DND-41 (cell line): ENCODE data around the gene MSGN1.

Source experiments
- ATAC-seq: fragments of 200-7000 bp; cut with Tn5 transposase; 3 replicates; pipeline ENCODE4 v1.9.1; 2021; ENCODE audit warnings: low read depth; ENCODE audit not compliant: insufficient read depth
- DNase-seq: peaks from one replicate; pipeline ENCODE4 v3.0.0-alpha.2; 2020
- H2AFZ ChIP-seq: 2 replicates; pipeline ENCODE4 v1.6.0; 2012; ENCODE audit warnings: low read depth, low read length
- H3K27ac ChIP-seq: 2 replicates; pipeline ENCODE4 v1.5.1; 2012; ENCODE audit warnings: low read length, inconsistent platforms
- H3K27me3 ChIP-seq: fragments of 200-600 bp; sonication (generic); 2 replicates; pipeline ENCODE4 v1.6.0; 2012; ENCODE audit warnings: low read length, mild to moderate bottlenecking, inconsistent platforms; ENCODE audit not compliant: insufficient read depth, poor library complexity
- H3K36me3 ChIP-seq: 2 replicates; pipeline ENCODE4 v1.5.1; 2012; ENCODE audit warnings: low read length, inconsistent platforms; ENCODE audit not compliant: insufficient read depth
- H3K4me1 ChIP-seq: 2 replicates; pipeline ENCODE4 v1.5.1; 2012; ENCODE audit warnings: mild to moderate bottlenecking, low read length; ENCODE audit not compliant: insufficient read depth
- H3K4me2 ChIP-seq: 2 replicates; pipeline ENCODE4 v1.6.0; 2012; ENCODE audit warnings: mild to moderate bottlenecking, moderate library complexity, low read length, inconsistent platforms; ENCODE audit not compliant: insufficient read depth
- H3K4me3 ChIP-seq, 2 experiments: fragments of 200-600 bp in 1 of 2; shearing (Covaris generic) in 1 of 2; 2 replicates each; pipeline ENCODE4 v1.5.1; 2012 to 2016; ENCODE audit warnings: inconsistent platforms in 2 of 2, low read length in 2 of 2, mild to moderate bottlenecking in 2 of 2, low read depth in 1 of 2, moderate library complexity in 1 of 2
- H3K79me2 ChIP-seq: 2 replicates; pipeline ENCODE4 v1.6.0; 2012; ENCODE audit warnings: low read length, inconsistent platforms; ENCODE audit not compliant: insufficient read depth
- H3K9ac ChIP-seq: 2 replicates; pipeline ENCODE4 v1.6.0; 2012; ENCODE audit warnings: low read depth, mild to moderate bottlenecking, inconsistent platforms, low read length, moderate library complexity
- H3K9me3 ChIP-seq: 2 replicates; pipeline ENCODE4 v1.5.1; 2012; ENCODE audit warnings: low read length, moderate library complexity, mild to moderate bottlenecking, inconsistent platforms; ENCODE audit not compliant: insufficient read depth, severe bottlenecking
- H4K20me1 ChIP-seq: 2 replicates; pipeline ENCODE4 v1.6.0; 2012; ENCODE audit warnings: low read length; ENCODE audit not compliant: insufficient read depth
- CTCF ChIP-seq: IDR thresholded peaks from 2 replicates; pipeline ENCODE4 v1.5.1; 2012; ENCODE audit warnings: borderline replicate concordance, low read length, moderate library complexity, mild to moderate bottlenecking; ENCODE audit not compliant: poor library complexity, severe bottlenecking; ENCODE audit errors: extremely low read depth
- EZH2 ChIP-seq: IDR thresholded peaks from 3 replicates; pipeline ENCODE4 v1.6.1; 2012; ENCODE audit warnings: borderline replicate concordance, low read depth, mild to moderate bottlenecking, moderate library complexity, low read length, inconsistent platforms; ENCODE audit not compliant: severe bottlenecking

MSGN1 gene

GRCh38 chr2:17791817-17792130 lies 24.5 kb upstream of the MSGN1 start:
- Histone ChIP-seq H3K27me3 (peaks cover 13% of the 10 kb centered on the region), H3K79me2 (no peaks in the 10 kb centered on the region), H3K9me3 (no peaks in the 10 kb centered on the region), H3K36me3 (no peaks in the 10 kb centered on the region), H4K20me1 (0 out of 2 replicates have a peak, but pooled peaks cover 2% of the 10 kb centered on the region), H3K4me3 (no peak overlapping the region), H3K4me1 (no peaks in the 10 kb centered on the region), H3K4me2 (no peak overlapping the region), H2AFZ (no peak overlapping the region), H3K27ac (no peak overlapping the region), H3K9ac (no peak overlapping the region)
- DNase-seq (no peak), ATAC-seq (no peak)
- TF ChIP-seq CTCF (no peak), EZH2 (no peak)

GRCh38 chr2:17792515-17792914 lies 23.7 kb upstream of the MSGN1 start:
- H3K9me3 ChIP-seq, result no peaks in the 10 kb centered on the region
- TF ChIP-seq EZH2, result no peak
- TF ChIP-seq CTCF, result no peak
- peaks cover 13% of the 10 kb centered on the region for H3K27me3 ChIP-seq
- no peak overlapping the region for H3K4me3 ChIP-seq
- no peaks in the 10 kb centered on the region for H4K20me1 ChIP-seq
- no peak overlapping the region for H2AFZ ChIP-seq
- no peak overlapping the region for H3K27ac ChIP-seq
- no peaks in the 10 kb centered on the region for H3K4me1 ChIP-seq
- DNase-seq, result peak; percentile 13
- no peak overlapping the region for H3K4me2 ChIP-seq
- no peaks in the 10 kb centered on the region for H3K79me2 ChIP-seq
- no peaks in the 10 kb centered on the region for H3K36me3 ChIP-seq
- no peak overlapping the region for H3K9ac ChIP-seq
- peak; percentile 49 for ATAC-seq

- no peak for ATAC-seq
- Histone ChIP-seq H3K9me3 (no peaks in the 10 kb centered on the region), H3K79me2 (no peaks in the 10 kb centered on the region), H3K4me1 (no peaks in the 10 kb centered on the region), H3K36me3 (no peaks in the 10 kb centered on the region), H4K20me1 (no peaks in the 10 kb centered on the region), H2AFZ (no peak overlapping the region), H3K4me2 (no peak overlapping the region), H3K27ac (no peak overlapping the region), H3K4me3 (no peak overlapping the region), H3K9ac (no peak overlapping the region), H3K27me3 (peaks cover 13% of the 10 kb centered on the region)
- DNase-seq, result no peak
- TF ChIP-seq CTCF, result no peak
- TF ChIP-seq EZH2, result no peak
Observed at GRCh38 chr2:17793296-17793695, 23.0 kb upstream of the MSGN1 start.

- no peak for TF ChIP-seq EZH2
- no peak for TF ChIP-seq CTCF
- DNase-seq (no peak), ATAC-seq (no peak)
- no peaks in the 10 kb centered on the region for H3K36me3 ChIP-seq
- H4K20me1 ChIP-seq, result no peaks in the 10 kb centered on the region
- H2AFZ ChIP-seq, result no peak overlapping the region
- H3K4me1 ChIP-seq, result no peaks in the 10 kb centered on the region
- H3K27me3 ChIP-seq, result peaks cover 13% of the 10 kb centered on the region
- H3K79me2 ChIP-seq, result no peaks in the 10 kb centered on the region
- no peaks in the 10 kb centered on the region for H3K9me3 ChIP-seq
- no peak overlapping the region for H3K4me3 ChIP-seq
- H3K4me2 ChIP-seq, result no peak overlapping the region
- no peak overlapping the region for H3K9ac ChIP-seq
- no peak overlapping the region for H3K27ac ChIP-seq
Observed at GRCh38 chr2:17793803-17794354, 22.4 kb upstream of the MSGN1 start.
